Nephron (organoid): ENCODE measurements around the gene ABCA13.

Experiments used
- H3K27ac Mint-ChIP-seq, 3 experiments: 2 replicates each; pipeline ENCODE4 v1.8.0; 2020; ENCODE audit warnings: mixed read lengths in 3 of 3, mild to moderate bottlenecking in 2 of 3, moderate library complexity in 1 of 3
- H3K27me3 Mint-ChIP-seq: 2 replicates; pipeline ENCODE4 v1.8.0; 2021; ENCODE audit warnings: low read depth, mild to moderate bottlenecking, moderate library complexity, mixed read lengths
- H3K36me3 Mint-ChIP-seq: 2 replicates; pipeline ENCODE4 v1.8.0; 2020; ENCODE audit warnings: low read depth, mixed read lengths
- H3K4me1 Mint-ChIP-seq: 2 replicates; pipeline ENCODE4 v1.8.0; 2020; ENCODE audit warnings: mixed read lengths
- H3K4me3 Mint-ChIP-seq, 3 experiments: 2 replicates each; pipeline ENCODE4 v1.8.0; 2020; ENCODE audit warnings: mild to moderate bottlenecking in 3 of 3, mixed read lengths in 3 of 3, moderate library complexity in 2 of 3
- H3K9me3 Mint-ChIP-seq: 2 replicates; pipeline ENCODE4 v1.8.0; 2020; ENCODE audit warnings: mixed read lengths
- TF ChIP-seq, protein P1 (sequence below), 3 experiments: fragments of 200-600 bp; sonication (generic); IDR thresholded peaks; one replicate each; pipeline ENCODE4 v1.5.0; 2021; ENCODE audit warnings: antibody characterized with exemption in 3 of 3; ENCODE audit not compliant: unreplicated experiment in 3 of 3

ABCA13 gene

DNA sequence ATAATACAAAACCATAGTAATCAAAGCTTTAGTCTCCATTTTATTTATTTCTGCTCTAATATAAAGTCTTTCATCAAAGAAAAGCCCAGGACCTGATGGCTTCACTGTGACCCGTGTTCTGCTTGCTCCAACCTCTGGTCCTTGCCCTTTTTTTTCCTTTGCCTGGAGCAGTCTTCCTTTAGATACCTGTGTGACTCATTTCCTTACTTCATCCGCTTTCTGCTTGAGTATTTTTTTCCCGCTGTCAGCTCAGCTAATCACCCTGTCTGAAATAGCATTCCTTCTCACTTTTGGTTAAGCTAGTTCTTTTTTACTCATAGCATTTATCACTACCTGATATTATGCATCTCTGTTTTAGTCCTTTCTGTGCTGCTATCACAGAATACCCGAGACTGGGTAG is 194.8 kb downstream of the ABCA13 start:
- no peaks in the 10 kb centered on the region for H3K36me3 Mint-ChIP-seq
- H3K27ac Mint-ChIP-seq: no peak overlapping the region
- H3K4me1 Mint-ChIP-seq: no peaks in the 10 kb centered on the region
- H3K27me3 Mint-ChIP-seq: peaks cover 3% of the 10 kb centered on the region
- H3K4me3 Mint-ChIP-seq: no peak overlapping the region
- TF ChIP-seq, protein P1, sequence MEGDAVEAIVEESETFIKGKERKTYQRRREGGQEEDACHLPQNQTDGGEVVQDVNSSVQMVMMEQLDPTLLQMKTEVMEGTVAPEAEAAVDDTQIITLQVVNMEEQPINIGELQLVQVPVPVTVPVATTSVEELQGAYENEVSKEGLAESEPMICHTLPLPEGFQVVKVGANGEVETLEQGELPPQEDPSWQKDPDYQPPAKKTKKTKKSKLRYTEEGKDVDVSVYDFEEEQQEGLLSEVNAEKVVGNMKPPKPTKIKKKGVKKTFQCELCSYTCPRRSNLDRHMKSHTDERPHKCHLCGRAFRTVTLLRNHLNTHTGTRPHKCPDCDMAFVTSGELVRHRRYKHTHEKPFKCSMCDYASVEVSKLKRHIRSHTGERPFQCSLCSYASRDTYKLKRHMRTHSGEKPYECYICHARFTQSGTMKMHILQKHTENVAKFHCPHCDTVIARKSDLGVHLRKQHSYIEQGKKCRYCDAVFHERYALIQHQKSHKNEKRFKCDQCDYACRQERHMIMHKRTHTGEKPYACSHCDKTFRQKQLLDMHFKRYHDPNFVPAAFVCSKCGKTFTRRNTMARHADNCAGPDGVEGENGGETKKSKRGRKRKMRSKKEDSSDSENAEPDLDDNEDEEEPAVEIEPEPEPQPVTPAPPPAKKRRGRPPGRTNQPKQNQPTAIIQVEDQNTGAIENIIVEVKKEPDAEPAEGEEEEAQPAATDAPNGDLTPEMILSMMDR (IDR thresholded peaks at IDR 0.05; ENCODE audit: unreplicated experiment in 3 of 3): no peak
- peaks cover 16% of the 10 kb centered on the region for H3K9me3 Mint-ChIP-seq

DNA sequence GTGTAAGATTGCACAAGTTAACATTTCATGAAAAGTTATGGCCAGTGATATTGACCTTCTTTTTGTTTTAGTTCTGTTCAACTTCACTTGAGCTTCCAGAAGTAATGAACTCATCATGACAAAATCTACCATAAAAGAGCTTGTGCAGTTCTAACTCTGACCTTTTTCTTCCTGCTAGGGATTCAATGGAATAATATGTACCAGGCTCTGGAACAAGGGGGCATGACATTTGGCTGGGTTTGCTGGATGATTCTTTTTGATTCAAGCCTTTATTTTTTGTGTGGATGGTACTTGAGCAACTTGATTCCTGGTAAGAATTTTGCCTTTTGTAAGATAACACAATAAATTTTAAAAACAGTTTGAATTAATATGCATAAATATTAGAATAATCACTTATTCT is 205.0 kb downstream of the ABCA13 start:
- peaks cover 8% of the 10 kb centered on the region for H3K9me3 Mint-ChIP-seq
- no peaks in the 10 kb centered on the region for H3K27me3 Mint-ChIP-seq
- no peaks in the 10 kb centered on the region for H3K36me3 Mint-ChIP-seq
- no peak overlapping the region for H3K4me3 Mint-ChIP-seq
- TF ChIP-seq, protein P1 (IDR thresholded peaks at IDR 0.05; ENCODE audit: unreplicated experiment in 3 of 3): no peak
- H3K4me1 Mint-ChIP-seq: no peaks in the 10 kb centered on the region
- H3K27ac Mint-ChIP-seq: no peak overlapping the region

DNA sequence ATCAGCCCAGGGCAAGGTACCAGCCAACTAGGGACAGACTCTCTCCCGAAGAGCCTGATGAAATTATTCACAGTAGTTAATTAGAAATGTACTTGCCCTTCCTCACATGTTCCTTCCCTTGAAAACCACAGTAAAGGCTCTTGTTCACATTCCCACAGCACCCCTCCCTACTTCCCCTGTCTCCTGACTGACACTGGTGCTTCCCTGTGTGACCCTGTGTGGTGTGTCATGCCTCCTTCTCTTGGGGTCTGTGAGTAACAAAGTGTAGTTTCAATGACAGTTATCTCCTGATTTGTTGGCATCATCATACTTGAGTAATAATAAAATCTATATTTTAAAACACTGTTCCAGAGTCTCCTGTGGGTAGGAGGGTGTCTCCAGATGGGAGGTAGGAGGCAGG is 209.7 kb downstream of the ABCA13 start:
- no peaks in the 10 kb centered on the region for H3K36me3 Mint-ChIP-seq
- no peak overlapping the region for H3K4me3 Mint-ChIP-seq
- TF ChIP-seq, protein P1 (IDR thresholded peaks at IDR 0.05; ENCODE audit: unreplicated experiment in 3 of 3): no peak
- peaks cover 4% of the 10 kb centered on the region for H3K27me3 Mint-ChIP-seq
- H3K27ac Mint-ChIP-seq: no peak overlapping the region
- H3K4me1 Mint-ChIP-seq: peaks cover 8% of the 10 kb centered on the region
- H3K9me3 Mint-ChIP-seq: peaks cover 2% of the 10 kb centered on the region

DNA sequence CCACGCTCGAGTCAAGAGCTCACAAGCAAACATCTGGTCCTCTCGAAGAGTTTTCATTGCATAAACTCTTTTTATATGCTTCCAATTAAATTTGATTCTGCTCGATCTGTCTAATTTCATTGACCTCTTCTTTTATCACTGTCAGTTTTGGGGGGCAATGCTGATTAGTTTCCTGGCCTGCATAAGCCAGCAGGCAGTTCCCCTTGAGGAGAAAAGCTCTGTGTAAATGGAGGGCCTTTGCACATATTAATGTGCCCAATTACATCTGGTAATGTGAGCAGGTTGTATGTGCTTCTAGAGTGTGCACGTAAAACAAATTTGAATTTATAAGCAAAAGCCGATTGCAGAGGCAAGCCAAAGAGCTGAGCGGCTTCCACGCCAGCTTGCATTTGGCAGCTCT is 210.3 kb downstream of the ABCA13 start:
- no peak overlapping the region for H3K27ac Mint-ChIP-seq
- peaks cover 2% of the 10 kb centered on the region for H3K9me3 Mint-ChIP-seq
- no peaks in the 10 kb centered on the region for H3K36me3 Mint-ChIP-seq
- TF ChIP-seq, protein P1 (IDR thresholded peaks at IDR 0.05; ENCODE audit: unreplicated experiment in 3 of 3): no peak
- peaks cover 10% of the 10 kb centered on the region for H3K4me1 Mint-ChIP-seq
- H3K27me3 Mint-ChIP-seq: peaks cover 4% of the 10 kb centered on the region
- H3K4me3 Mint-ChIP-seq: no peak overlapping the region

DNA sequence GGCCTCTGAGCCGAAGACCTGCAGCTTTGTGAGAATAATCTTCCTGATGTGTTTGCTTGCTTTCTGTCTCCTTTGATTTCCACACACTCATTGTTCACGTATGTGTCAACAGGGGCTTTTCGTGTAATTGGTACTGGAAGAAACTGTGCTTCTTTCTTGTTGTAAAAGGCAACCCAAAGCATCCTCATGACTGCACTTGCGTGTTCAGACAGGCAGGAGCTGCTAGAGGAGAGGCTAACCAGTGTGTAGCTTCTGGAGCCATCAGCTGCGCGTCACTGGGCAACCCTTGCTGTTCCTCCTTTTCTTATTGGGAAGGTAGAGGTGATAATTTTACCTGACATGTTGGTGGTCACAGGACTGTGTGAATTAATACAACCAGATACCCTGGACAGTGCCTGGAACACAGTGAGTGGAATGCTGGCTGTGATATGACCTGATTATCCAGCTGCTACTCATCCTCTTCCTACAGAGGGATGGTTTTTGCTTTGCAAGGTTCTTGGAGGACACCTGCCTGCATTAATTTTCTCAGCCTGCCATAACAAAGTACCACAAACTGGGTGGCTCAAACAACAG is 213.0 kb downstream of the ABCA13 start:
- peaks cover 4% of the 10 kb centered on the region for H3K27me3 Mint-ChIP-seq
- no peaks in the 10 kb centered on the region for H3K36me3 Mint-ChIP-seq
- peaks cover 2% of the 10 kb centered on the region for H3K9me3 Mint-ChIP-seq
- no peak overlapping the region for H3K4me3 Mint-ChIP-seq
- peaks cover 10% of the 10 kb centered on the region for H3K4me1 Mint-ChIP-seq
- H3K27ac Mint-ChIP-seq: no peak overlapping the region
- TF ChIP-seq, protein P1 (IDR thresholded peaks at IDR 0.05; ENCODE audit: unreplicated experiment in 3 of 3): no peak

DNA sequence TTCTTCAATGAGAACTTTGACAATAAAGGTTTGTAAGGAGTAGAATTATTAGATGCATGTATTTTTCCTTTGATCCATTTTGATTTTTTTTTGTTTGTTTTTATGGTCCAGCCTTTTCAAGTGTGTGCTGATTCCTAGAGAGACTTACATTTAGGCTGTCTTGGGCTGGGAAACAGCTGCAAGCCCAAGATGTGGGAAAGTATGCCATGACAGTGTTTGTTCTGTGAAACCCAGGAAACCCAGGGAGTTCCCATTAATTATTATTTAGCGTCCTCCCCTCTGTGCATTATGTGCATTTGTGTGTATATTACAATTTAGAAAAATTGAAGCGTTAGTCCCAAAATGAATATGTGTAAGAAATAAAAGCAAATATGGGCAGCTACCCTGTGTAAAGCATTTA is 216.7 kb downstream of the ABCA13 start:
- Mint-ChIP-seq H3K36me3 (no peaks in the 10 kb centered on the region), H3K27ac (no peak overlapping the region), H3K27me3 (peaks cover 4% of the 10 kb centered on the region)

More for the DNA sequence above, 216.7 kb downstream of the ABCA13 start:
- H3K4me1 Mint-ChIP-seq: peaks cover 10% of the 10 kb centered on the region
- peaks cover 5% of the 10 kb centered on the region for H3K9me3 Mint-ChIP-seq
- TF ChIP-seq, protein P1 (IDR thresholded peaks at IDR 0.05; ENCODE audit: unreplicated experiment in 3 of 3): no peak
- H3K4me3 Mint-ChIP-seq: no peak overlapping the region
